Dermis microvascular lymphatic vessel endothelial cell (primary cell): Measurements from ENCODE around the gene SMYD5. TPM values are rescaled to one million over a fixed set of nuclear protein-coding genes. Genes with fewer than 3 reads are reported as not detected.

Source experiments
- total RNA-seq: library from RNA; depleted of rRNA; stranded (reverse); fragments of >200 nt; gene quantifications from 2 replicates; pipeline ENCODE4 v1.2.1, GENCODE V29; 2014

The SMYD5 gene
- total RNA-seq, 1 donor from 2014 or later = 11.2 TPM

Other genes with a start within 250 kb of the SMYD5 start
- gene SFXN5, start 142.5 kb upstream of the SMYD5 start, total RNA-seq = 10.1 and 16.7 TPM in 2 replicates
- 41.6 and 73.7 TPM in 2 replicates for gene RAB11FIP5, start 101.3 kb upstream of the SMYD5 start, total RNA-seq
- not detected in 2 replicates for gene NOTO, start 11.7 kb upstream of the SMYD5 start, total RNA-seq
- gene PRADC1, start 19.0 kb downstream of the SMYD5 start, total RNA-seq = 20.4 and 23.6 TPM in 2 replicates
- 347 and 408 TPM in 2 replicates for gene CCT7, start 20.1 kb downstream of the SMYD5 start, total RNA-seq
- 0.13 and 0.25 TPM in 2 replicates for gene FBXO41, start 70.2 kb downstream of the SMYD5 start, total RNA-seq
- not detected in 2 replicates for gene EGR4, start 79.3 kb downstream of the SMYD5 start, total RNA-seq
- 4.4 and 6.6 TPM in 2 replicates for gene ALMS1, start 171.6 kb downstream of the SMYD5 start, total RNA-seq